WTC11 (cell line): ENCODE measurements around the gene ITM2C. TPM values are rescaled to one million over a fixed set of nuclear protein-coding genes. Genes with fewer than 3 reads are reported as not detected.
A peak's percentile ranks its signal among the peaks of the same experiment; 100 is the strongest.

ENCODE experiments used
- ATAC-seq: fragments of 200-7000 bp; cut with Tn5 transposase; 2 replicates; pipeline ENCODE4 v1.10.0; 2021; ENCODE audit warnings: mild to moderate bottlenecking, moderate library complexity
- CTCF ChIA-PET: fragments of 300-600 bp; sonication (Branson Sonifier 250); formaldehyde crosslinking; loops from one replicate; lab custom pipeline; 2021; ENCODE audit warnings: antibody characterized with exemption; lab: Charles Lee
- POLR2A ChIA-PET: fragments of 350-600 bp; sonication (Branson Sonifier 250); formaldehyde crosslinking; loops from one replicate; lab custom pipeline; 2021; ENCODE audit warnings: antibody characterized with exemption; lab: Charles Lee
- DNase-seq: peaks from one replicate; pipeline ENCODE4 v3.0.0; 2021; ENCODE audit warnings: low spot score
- H3K27ac Mint-ChIP-seq: 2 replicates; pipeline ENCODE4 v1.8.0; 2021; ENCODE audit warnings: mixed read lengths
- H3K27me3 Mint-ChIP-seq: 2 replicates; pipeline ENCODE4 v1.8.0; 2021; ENCODE audit warnings: low read depth, mild to moderate bottlenecking, moderate library complexity, mixed read lengths
- H3K36me3 Mint-ChIP-seq: 2 replicates; pipeline ENCODE4 v1.8.0; 2021; ENCODE audit warnings: mixed read lengths
- H3K4me1 Mint-ChIP-seq: 2 replicates; pipeline ENCODE4 v1.8.0; 2022; ENCODE audit warnings: mixed read lengths
- H3K4me3 Mint-ChIP-seq: 2 replicates; pipeline ENCODE4 v1.8.0; 2021; ENCODE audit warnings: mild to moderate bottlenecking, moderate library complexity, mixed read lengths
- H3K9me3 Mint-ChIP-seq: 2 replicates; pipeline ENCODE4 v1.8.0; 2021; ENCODE audit warnings: mixed read lengths
- CREB1 ChIP-seq: sonication (generic); formaldehyde crosslinking; IDR thresholded peaks from 2 replicates; pipeline ENCODE4 v1.8.0; 2023; ENCODE audit warnings: mild to moderate bottlenecking, missing genetic modification reagents
- CREM ChIP-seq: sonication (generic); formaldehyde crosslinking; IDR thresholded peaks from 2 replicates; pipeline ENCODE4 v1.8.1; 2022; ENCODE audit warnings: mild to moderate bottlenecking, missing genetic modification reagents, moderate library complexity
- E2F1 ChIP-seq: sonication (generic); formaldehyde crosslinking; IDR thresholded peaks from 2 replicates; pipeline ENCODE4 v1.8.0; 2022; ENCODE audit warnings: mild to moderate bottlenecking, missing genetic modification reagents
- FOXK1 ChIP-seq: sonication (generic); formaldehyde crosslinking; IDR thresholded peaks from 2 replicates; pipeline ENCODE4 v1.8.0; 2022; ENCODE audit warnings: mild to moderate bottlenecking, moderate library complexity, missing genetic modification reagents
- JAZF1 ChIP-seq: fragments of 250-450 bp; sonication (Bioruptor Pico); IDR thresholded peaks from 2 replicates; pipeline ENCODE4 v1.9.0; 2021; ENCODE audit warnings: moderate library complexity, mild to moderate bottlenecking, inconsistent platforms
- JUN ChIP-seq: sonication (generic); formaldehyde crosslinking; IDR thresholded peaks from 2 replicates; pipeline ENCODE4 v1.8.0; 2023; ENCODE audit warnings: mild to moderate bottlenecking, missing genetic modification reagents
- NFYB ChIP-seq: sonication (generic); formaldehyde crosslinking; conservative IDR thresholded peaks from 2 replicates; pipeline ENCODE4 v1.8.0; 2022; ENCODE audit warnings: low read depth, missing genetic modification reagents
- PREB ChIP-seq: sonication (generic); formaldehyde crosslinking; IDR thresholded peaks from 2 replicates; pipeline ENCODE4 v1.8.1; 2022; ENCODE audit warnings: mild to moderate bottlenecking, missing genetic modification reagents, moderate library complexity, borderline replicate concordance
- TP53 ChIP-seq: sonication (generic); formaldehyde crosslinking; IDR thresholded peaks from 2 replicates; pipeline ENCODE4 v1.8.1; 2023; ENCODE audit warnings: mild to moderate bottlenecking, missing genetic modification reagents
- USF1 ChIP-seq: sonication (generic); formaldehyde crosslinking; IDR thresholded peaks from 2 replicates; pipeline ENCODE4 v1.8.0; 2022; ENCODE audit warnings: mild to moderate bottlenecking, missing genetic modification reagents
- ZNF138 ChIP-seq: sonication (generic); formaldehyde crosslinking; conservative IDR thresholded peaks from 2 replicates; pipeline ENCODE4 v1.8.1; 2022; ENCODE audit warnings: mild to moderate bottlenecking, moderate library complexity, missing genetic modification reagents
- ZNF219 ChIP-seq: sonication (generic); formaldehyde crosslinking; IDR thresholded peaks from 2 replicates; pipeline ENCODE4 v1.8.0; 2023; ENCODE audit warnings: missing genetic modification reagents, mild to moderate bottlenecking, borderline replicate concordance
- ZNF263 ChIP-seq: sonication (generic); formaldehyde crosslinking; IDR thresholded peaks from 2 replicates; pipeline ENCODE4 v1.8.1; 2022; ENCODE audit warnings: low read depth, mild to moderate bottlenecking, moderate library complexity, missing genetic modification reagents
- total RNA-seq: library from RNA; stranded (reverse); gene quantifications from 3 replicates; pipeline ENCODE4 v1.2.3, GENCODE V29; 2021
- TF ChIP-seq, protein P1 (sequence below): fragments of 200-600 bp; IDR thresholded peaks from 2 replicates; pipeline ENCODE4 v1.8.0; 2022; ENCODE audit warnings: antibody characterized with exemption
- TF ChIP-seq, protein P2 (sequence below): fragments of 250-450 bp; sonication (Bioruptor Pico); IDR thresholded peaks from 2 replicates; pipeline ENCODE4 v2.1.2; 2022; ENCODE audit warnings: mild to moderate bottlenecking, moderate library complexity
- TF ChIP-seq, protein P3 (sequence below): sonication (generic); formaldehyde crosslinking; IDR thresholded peaks from 2 replicates; pipeline ENCODE4 v1.8.0; 2023; ENCODE audit warnings: missing genetic modification reagents, mild to moderate bottlenecking, borderline replicate concordance
- TF ChIP-seq, protein P4 (sequence below): sonication (generic); formaldehyde crosslinking; IDR thresholded peaks from 2 replicates; pipeline ENCODE4 v1.8.1; 2023; ENCODE audit warnings: mild to moderate bottlenecking, missing genetic modification reagents
- TF ChIP-seq, protein P5 (sequence below): sonication (generic); formaldehyde crosslinking; IDR thresholded peaks from 2 replicates; pipeline ENCODE4 v1.8.0; 2022; ENCODE audit warnings: mild to moderate bottlenecking, missing genetic modification reagents
- TF ChIP-seq, protein P6 (sequence below): sonication (generic); formaldehyde crosslinking; IDR thresholded peaks from 2 replicates; pipeline ENCODE4 v1.8.1; 2023; ENCODE audit warnings: mild to moderate bottlenecking, missing genetic modification reagents, moderate library complexity

ITM2C gene
- total RNA-seq, 1 experiment from 2014 or later = 316 TPM

DNA sequence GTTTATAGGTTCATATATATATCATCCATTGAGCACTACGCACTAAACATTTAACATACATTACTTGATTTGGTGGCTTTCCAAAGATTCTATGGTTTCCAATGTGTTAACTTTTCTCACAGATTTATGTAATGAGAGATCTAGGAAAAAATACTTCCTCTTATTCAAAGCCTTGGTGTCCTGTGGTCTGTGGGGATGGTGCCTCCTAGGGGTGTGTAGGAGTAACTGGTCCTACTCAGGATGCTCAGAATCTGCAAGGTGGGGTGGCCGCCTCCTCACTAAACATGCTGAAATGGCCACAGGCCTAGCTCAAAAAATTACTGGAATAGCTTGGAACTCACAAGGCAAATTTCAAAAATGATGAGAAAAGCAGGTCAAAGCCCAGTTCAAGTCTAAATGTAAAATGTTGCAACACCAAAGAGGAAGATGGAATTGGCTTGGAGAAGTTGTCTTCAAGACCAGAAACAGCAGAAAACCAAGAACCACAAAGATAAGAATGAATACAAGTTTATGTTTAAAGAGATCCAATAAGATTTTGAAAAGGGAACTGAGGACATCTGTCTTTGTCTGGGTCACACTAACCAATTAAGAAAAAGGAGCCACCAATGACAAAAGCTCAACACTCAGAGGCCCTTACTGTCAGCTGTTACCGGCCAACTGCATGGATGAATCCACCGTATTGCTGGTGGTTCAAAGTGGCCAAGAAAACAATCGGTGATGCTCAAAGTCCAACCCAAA is 48.8 kb downstream of the ITM2C start (continued):
- TF ChIP-seq, protein P1, sequence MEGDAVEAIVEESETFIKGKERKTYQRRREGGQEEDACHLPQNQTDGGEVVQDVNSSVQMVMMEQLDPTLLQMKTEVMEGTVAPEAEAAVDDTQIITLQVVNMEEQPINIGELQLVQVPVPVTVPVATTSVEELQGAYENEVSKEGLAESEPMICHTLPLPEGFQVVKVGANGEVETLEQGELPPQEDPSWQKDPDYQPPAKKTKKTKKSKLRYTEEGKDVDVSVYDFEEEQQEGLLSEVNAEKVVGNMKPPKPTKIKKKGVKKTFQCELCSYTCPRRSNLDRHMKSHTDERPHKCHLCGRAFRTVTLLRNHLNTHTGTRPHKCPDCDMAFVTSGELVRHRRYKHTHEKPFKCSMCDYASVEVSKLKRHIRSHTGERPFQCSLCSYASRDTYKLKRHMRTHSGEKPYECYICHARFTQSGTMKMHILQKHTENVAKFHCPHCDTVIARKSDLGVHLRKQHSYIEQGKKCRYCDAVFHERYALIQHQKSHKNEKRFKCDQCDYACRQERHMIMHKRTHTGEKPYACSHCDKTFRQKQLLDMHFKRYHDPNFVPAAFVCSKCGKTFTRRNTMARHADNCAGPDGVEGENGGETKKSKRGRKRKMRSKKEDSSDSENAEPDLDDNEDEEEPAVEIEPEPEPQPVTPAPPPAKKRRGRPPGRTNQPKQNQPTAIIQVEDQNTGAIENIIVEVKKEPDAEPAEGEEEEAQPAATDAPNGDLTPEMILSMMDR = 0 out of 2 replicates have a peak, but pooled peaks have one; percentile 25

DNA sequence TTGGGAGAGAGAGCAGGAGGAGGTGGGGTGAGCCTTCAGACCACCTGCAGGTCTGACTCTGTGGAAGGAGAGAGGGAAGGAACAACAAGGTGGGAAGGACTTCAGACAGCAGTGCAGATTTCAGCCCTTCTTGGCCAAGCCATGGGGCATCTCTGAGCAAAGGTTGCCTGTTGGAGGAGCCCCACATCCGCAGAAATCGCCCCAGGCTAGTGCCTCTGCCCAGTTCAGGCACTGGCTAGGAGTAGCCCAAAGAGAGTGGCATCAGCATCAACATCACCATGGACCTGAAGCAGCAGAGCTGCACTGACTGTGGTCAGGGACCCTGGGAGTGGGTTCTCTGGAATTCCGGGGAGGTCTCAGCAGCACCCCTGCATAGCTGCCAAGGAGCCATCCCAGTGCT is 50.1 kb downstream of the ITM2C start:
- no peak for DNase-seq
- peaks cover 12% of the 10 kb centered on the region; the same call in 1 of the 2 replicates for H3K9me3 Mint-ChIP-seq
- CTCF ChIA-PET = interaction anchor here (0.7 kb wide), 1 partner anchor 9 kb away, joined by 3 read pairs; no protein-coding TSS in a partner anchor
- no peak for ATAC-seq
- no peaks in the 10 kb centered on the region for H3K27me3 Mint-ChIP-seq
- no peaks in the 10 kb centered on the region; the same call in none of the 2 replicates for H3K4me1 Mint-ChIP-seq
- H3K36me3 Mint-ChIP-seq = no peaks in the 10 kb centered on the region
- POLR2A ChIA-PET = no interaction called here
- no peak overlapping the region for H3K4me3 Mint-ChIP-seq
- H3K27ac Mint-ChIP-seq = no peak overlapping the region
- TF ChIP-seq ZNF263 (CRISPR knock-in tag) (no peak), JUN (CRISPR knock-in tag) (no peak), FOXK1 (no peak), TP53 (CRISPR knock-in tag) (no peak), ZNF219 (CRISPR knock-in tag) (no peak), PREB (no peak), CREB1 (no peak), USF1 (CRISPR knock-in tag) (no peak), E2F1 (CRISPR knock-in tag) (no peak), JAZF1 (CRISPR knock-in tag) (no peak), CREM (CRISPR knock-in tag) (no peak), ZNF138 (CRISPR knock-in tag) (no peak), NFYB (CRISPR knock-in tag) (no peak)
- TF ChIP-seq, protein P2, sequence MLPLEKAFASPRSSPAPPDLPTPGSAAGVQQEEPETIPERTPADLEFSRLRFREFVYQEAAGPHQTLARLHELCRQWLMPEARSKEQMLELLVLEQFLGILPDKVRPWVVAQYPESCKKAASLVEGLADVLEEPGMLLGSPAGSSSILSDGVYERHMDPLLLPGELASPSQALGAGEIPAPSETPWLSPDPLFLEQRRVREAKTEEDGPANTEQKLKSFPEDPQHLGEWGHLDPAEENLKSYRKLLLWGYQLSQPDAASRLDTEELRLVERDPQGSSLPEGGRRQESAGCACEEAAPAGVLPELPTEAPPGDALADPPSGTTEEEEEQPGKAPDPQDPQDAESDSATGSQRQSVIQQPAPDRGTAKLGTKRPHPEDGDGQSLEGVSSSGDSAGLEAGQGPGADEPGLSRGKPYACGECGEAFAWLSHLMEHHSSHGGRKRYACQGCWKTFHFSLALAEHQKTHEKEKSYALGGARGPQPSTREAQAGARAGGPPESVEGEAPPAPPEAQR (CRISPR knock-in tag) = no peak
- TF ChIP-seq, protein P3, sequence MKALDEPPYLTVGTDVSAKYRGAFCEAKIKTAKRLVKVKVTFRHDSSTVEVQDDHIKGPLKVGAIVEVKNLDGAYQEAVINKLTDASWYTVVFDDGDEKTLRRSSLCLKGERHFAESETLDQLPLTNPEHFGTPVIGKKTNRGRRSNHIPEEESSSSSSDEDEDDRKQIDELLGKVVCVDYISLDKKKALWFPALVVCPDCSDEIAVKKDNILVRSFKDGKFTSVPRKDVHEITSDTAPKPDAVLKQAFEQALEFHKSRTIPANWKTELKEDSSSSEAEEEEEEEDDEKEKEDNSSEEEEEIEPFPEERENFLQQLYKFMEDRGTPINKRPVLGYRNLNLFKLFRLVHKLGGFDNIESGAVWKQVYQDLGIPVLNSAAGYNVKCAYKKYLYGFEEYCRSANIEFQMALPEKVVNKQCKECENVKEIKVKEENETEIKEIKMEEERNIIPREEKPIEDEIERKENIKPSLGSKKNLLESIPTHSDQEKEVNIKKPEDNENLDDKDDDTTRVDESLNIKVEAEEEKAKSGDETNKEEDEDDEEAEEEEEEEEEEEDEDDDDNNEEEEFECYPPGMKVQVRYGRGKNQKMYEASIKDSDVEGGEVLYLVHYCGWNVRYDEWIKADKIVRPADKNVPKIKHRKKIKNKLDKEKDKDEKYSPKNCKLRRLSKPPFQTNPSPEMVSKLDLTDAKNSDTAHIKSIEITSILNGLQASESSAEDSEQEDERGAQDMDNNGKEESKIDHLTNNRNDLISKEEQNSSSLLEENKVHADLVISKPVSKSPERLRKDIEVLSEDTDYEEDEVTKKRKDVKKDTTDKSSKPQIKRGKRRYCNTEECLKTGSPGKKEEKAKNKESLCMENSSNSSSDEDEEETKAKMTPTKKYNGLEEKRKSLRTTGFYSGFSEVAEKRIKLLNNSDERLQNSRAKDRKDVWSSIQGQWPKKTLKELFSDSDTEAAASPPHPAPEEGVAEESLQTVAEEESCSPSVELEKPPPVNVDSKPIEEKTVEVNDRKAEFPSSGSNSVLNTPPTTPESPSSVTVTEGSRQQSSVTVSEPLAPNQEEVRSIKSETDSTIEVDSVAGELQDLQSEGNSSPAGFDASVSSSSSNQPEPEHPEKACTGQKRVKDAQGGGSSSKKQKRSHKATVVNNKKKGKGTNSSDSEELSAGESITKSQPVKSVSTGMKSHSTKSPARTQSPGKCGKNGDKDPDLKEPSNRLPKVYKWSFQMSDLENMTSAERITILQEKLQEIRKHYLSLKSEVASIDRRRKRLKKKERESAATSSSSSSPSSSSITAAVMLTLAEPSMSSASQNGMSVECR (CRISPR knock-in tag) = no peak
- TF ChIP-seq, protein P4, sequence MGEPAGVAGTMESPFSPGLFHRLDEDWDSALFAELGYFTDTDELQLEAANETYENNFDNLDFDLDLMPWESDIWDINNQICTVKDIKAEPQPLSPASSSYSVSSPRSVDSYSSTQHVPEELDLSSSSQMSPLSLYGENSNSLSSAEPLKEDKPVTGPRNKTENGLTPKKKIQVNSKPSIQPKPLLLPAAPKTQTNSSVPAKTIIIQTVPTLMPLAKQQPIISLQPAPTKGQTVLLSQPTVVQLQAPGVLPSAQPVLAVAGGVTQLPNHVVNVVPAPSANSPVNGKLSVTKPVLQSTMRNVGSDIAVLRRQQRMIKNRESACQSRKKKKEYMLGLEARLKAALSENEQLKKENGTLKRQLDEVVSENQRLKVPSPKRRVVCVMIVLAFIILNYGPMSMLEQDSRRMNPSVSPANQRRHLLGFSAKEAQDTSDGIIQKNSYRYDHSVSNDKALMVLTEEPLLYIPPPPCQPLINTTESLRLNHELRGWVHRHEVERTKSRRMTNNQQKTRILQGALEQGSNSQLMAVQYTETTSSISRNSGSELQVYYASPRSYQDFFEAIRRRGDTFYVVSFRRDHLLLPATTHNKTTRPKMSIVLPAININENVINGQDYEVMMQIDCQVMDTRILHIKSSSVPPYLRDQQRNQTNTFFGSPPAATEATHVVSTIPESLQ = no peak
- TF ChIP-seq, protein P5, sequence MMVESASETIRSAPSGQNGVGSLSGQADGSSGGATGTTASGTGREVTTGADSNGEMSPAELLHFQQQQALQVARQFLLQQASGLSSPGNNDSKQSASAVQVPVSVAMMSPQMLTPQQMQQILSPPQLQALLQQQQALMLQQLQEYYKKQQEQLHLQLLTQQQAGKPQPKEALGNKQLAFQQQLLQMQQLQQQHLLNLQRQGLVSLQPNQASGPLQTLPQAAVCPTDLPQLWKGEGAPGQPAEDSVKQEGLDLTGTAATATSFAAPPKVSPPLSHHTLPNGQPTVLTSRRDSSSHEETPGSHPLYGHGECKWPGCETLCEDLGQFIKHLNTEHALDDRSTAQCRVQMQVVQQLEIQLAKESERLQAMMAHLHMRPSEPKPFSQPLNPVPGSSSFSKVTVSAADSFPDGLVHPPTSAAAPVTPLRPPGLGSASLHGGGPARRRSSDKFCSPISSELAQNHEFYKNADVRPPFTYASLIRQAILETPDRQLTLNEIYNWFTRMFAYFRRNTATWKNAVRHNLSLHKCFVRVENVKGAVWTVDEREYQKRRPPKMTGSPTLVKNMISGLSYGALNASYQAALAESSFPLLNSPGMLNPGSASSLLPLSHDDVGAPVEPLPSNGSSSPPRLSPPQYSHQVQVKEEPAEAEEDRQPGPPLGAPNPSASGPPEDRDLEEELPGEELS = no peak
- TF ChIP-seq, protein P6, sequence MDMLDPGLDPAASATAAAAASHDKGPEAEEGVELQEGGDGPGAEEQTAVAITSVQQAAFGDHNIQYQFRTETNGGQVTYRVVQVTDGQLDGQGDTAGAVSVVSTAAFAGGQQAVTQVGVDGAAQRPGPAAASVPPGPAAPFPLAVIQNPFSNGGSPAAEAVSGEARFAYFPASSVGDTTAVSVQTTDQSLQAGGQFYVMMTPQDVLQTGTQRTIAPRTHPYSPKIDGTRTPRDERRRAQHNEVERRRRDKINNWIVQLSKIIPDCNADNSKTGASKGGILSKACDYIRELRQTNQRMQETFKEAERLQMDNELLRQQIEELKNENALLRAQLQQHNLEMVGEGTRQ (CRISPR knock-in tag) = no peak
